GM12873 (cell line): ENCODE measurements around the gene PDE4D.

ENCODE experiments used
- TF ChIP-seq, protein P1 (sequence below): IDR thresholded peaks from 2 replicates; pipeline ENCODE4 v1.5.1; 2012; ENCODE audit warnings: low read depth, mild to moderate bottlenecking, moderate library complexity, low read length, control low read depth; ENCODE audit not compliant: insufficient read depth; ENCODE audit errors: missing control alignments

The PDE4D gene

GRCh38 chr5:59251627-59252026 is 641.9 kb downstream of the PDE4D start:
- TF ChIP-seq, protein P1, sequence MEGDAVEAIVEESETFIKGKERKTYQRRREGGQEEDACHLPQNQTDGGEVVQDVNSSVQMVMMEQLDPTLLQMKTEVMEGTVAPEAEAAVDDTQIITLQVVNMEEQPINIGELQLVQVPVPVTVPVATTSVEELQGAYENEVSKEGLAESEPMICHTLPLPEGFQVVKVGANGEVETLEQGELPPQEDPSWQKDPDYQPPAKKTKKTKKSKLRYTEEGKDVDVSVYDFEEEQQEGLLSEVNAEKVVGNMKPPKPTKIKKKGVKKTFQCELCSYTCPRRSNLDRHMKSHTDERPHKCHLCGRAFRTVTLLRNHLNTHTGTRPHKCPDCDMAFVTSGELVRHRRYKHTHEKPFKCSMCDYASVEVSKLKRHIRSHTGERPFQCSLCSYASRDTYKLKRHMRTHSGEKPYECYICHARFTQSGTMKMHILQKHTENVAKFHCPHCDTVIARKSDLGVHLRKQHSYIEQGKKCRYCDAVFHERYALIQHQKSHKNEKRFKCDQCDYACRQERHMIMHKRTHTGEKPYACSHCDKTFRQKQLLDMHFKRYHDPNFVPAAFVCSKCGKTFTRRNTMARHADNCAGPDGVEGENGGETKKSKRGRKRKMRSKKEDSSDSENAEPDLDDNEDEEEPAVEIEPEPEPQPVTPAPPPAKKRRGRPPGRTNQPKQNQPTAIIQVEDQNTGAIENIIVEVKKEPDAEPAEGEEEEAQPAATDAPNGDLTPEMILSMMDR, result no peak

- TF ChIP-seq, protein P1, result no peak
Measured at GRCh38 chr5:59249726-59250125, 643.8 kb downstream of the PDE4D start.

GRCh38 chr5:59249160-59249559 is 644.4 kb downstream of the PDE4D start:
- TF ChIP-seq, protein P1, result no peak

GRCh38 chr5:59246882-59247281 is 646.6 kb downstream of the PDE4D start:
- TF ChIP-seq, protein P1, result no peak

DNA sequence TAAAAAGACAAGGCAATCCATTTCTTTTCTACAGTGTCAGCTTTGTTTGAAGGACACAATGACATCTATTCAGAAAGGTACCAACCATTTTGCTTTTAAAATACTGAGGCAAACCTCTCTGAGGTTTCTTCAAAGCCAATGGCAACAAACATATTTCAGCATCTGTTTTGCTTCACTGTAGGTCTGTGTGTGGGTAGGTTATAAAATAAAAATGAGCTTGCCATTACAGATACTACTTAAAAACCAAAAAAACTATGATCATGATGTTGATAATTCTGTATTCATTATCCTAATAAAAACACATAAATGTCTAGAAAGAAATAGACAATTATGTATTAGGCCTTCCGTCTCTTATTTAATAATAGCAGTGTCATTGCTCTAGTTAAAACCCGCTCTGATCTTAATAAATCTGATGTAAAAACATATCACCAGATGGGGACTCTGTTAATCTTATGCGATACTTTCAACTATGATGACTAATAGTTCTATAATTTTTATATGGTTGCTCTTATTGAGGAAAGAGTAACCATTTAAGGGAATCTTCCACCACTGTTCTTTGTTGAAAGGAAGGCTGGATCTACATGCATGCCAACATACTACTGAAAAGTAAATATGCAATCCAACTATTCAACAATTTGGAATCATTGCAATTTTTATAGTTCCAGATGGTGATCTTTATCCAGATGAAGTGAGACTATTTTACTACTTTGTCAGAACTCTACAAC is 647.2 kb downstream of the PDE4D start:
- TF ChIP-seq, protein P1, result no peak

DNA sequence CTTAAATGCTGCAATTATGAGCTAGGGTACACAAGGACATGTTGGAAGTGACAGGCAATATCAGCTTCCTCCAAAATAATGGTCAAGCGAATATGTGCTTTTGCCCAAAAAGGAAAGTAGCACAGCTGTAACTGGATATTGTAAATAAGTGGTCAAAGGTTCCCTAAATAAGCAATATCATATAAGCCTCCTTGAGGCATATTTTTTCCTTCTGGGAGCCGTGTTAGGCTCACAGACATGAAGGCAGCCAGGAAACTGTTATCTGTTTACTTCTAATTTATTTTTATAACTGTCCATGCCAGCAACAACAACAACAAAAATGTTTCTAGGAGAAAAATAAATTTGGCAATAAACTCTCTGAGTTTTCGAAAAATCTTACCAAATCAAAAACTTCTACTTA is 648.3 kb downstream of the PDE4D start:
- TF ChIP-seq, protein P1, result no peak

GRCh38 chr5:59241552-59241951 is 652.0 kb downstream of the PDE4D start:
- TF ChIP-seq, protein P1, result no peak
